Endothelial cell of umbilical vein (primary cell): ENCODE results near the gene KIF26B. TPM values are rescaled to one million over a fixed set of nuclear protein-coding genes. Genes with fewer than 3 reads are reported as not detected.

ENCODE experiments used
- BruUV-seq: library from RNA; stranded (reverse); fragments of 400-500 nt; replicated peaks from 2 replicates; lab custom pipeline; 2021; lab: Mats Ljungman, UMichigan
- CTCF ChIA-PET: fragments of 300-600, 350-600 bp; sonication (Branson Sonifier 250); formaldehyde crosslinking; loops from one replicate; lab custom pipeline; 2021; ENCODE audit warnings: antibody characterized with exemption, inconsistent platforms; lab: Charles Lee
- POLR2A ChIA-PET: fragments of 300-600, 350-600 bp; sonication (Branson Sonifier 250); formaldehyde crosslinking; loops from one replicate; lab custom pipeline; 2021; ENCODE audit warnings: antibody characterized with exemption, inconsistent platforms; lab: Charles Lee
- DNase-seq: peaks from one replicate; pipeline ENCODE4 v3.0.0-alpha.2; 2011; ENCODE audit warnings: low read depth, low spot score
- FAIRE-seq: peaks from 2 replicates; lab custom pipeline; 2011; peaks lifted over from hg19 to GRCh38; lab: Jason Lieb, UNC
- H2AFZ ChIP-seq: 2 replicates; pipeline ENCODE4 v1.6.0; 2012; ENCODE audit warnings: low read depth, low read length, control low read depth, inconsistent platforms
- H3K27ac ChIP-seq: 2 replicates; pipeline ENCODE4 v1.5.1; 2011; ENCODE audit warnings: low read depth, mild to moderate bottlenecking, control low read depth, low read length, moderate library complexity; ENCODE audit not compliant: insufficient read depth
- H3K27me3 ChIP-seq, 2 experiments: 2 replicates each; pipeline versions ENCODE4 v1.6.0 to v1.6.1; 2011; ENCODE audit warnings: low read length in 2 of 2, mixed read lengths in 1 of 2; ENCODE audit not compliant: control insufficient read depth in 2 of 2, insufficient read depth in 2 of 2
- H3K36me3 ChIP-seq, 2 experiments: 2 replicates in 1 of 2; 3 replicates in 1 of 2; pipeline ENCODE4 v1.5.1; 2011; ENCODE audit warnings: low read length in 2 of 2, mild to moderate bottlenecking in 1 of 2, moderate library complexity in 1 of 2; ENCODE audit not compliant: control insufficient read depth in 2 of 2, insufficient read depth in 2 of 2; ENCODE audit errors: extremely low read depth in 1 of 2
- H3K4me1 ChIP-seq: 3 replicates; pipeline ENCODE4 v1.5.1; 2011; ENCODE audit warnings: mild to moderate bottlenecking, low read length; ENCODE audit not compliant: control insufficient read depth, insufficient read depth; ENCODE audit errors: extremely low read depth
- H3K4me2 ChIP-seq: 2 replicates; pipeline ENCODE4 v1.6.1; 2011; ENCODE audit warnings: low read length, control low read depth, mixed read lengths; ENCODE audit not compliant: insufficient read depth
- H3K4me3 ChIP-seq, 3 experiments: fragments of 200-600 bp in 1 of 3; sonication (generic), shearing (Covaris generic) in 1 of 3; replicated peaks in 1 of 3; 2 replicates each; pipeline ENCODE4 v1.5.1; 2011 to 2016; ENCODE audit warnings: control low read depth in 3 of 3, low read length in 3 of 3, mild to moderate bottlenecking in 2 of 3, inconsistent platforms in 1 of 3, low read depth in 1 of 3, moderate library complexity in 1 of 3; ENCODE audit not compliant: insufficient read depth in 1 of 3
- H3K79me2 ChIP-seq: 2 replicates; pipeline ENCODE4 v1.6.0; 2012; ENCODE audit warnings: low read length, inconsistent platforms; ENCODE audit not compliant: control insufficient read depth, insufficient read depth
- H3K9ac ChIP-seq: replicated peaks from 2 replicates; pipeline ENCODE3; 2011; ENCODE audit warnings: low read length, control low read depth; ENCODE audit not compliant: insufficient read depth; ENCODE audit errors: extremely low read depth
- H3K9me1 ChIP-seq: replicated peaks from 3 replicates; pipeline ENCODE4 v1.6.0; 2011; ENCODE audit warnings: mild to moderate bottlenecking, low read length; ENCODE audit not compliant: control insufficient read depth, insufficient read depth; ENCODE audit errors: extremely low read depth
- H3K9me3 ChIP-seq: replicated peaks from 2 replicates; pipeline ENCODE4 v1.5.1; 2012; ENCODE audit warnings: low read length, inconsistent platforms; ENCODE audit not compliant: control insufficient read depth, insufficient read depth
- H4K20me1 ChIP-seq: replicated peaks from 2 replicates; pipeline ENCODE3; 2011; ENCODE audit warnings: mild to moderate bottlenecking, low read length; ENCODE audit not compliant: control insufficient read depth, insufficient read depth; ENCODE audit errors: extremely low read depth
- EZH2 ChIP-seq: IDR thresholded peaks from 2 replicates; pipeline ENCODE4 v1.6.1; 2012; ENCODE audit warnings: borderline replicate concordance, low read depth, mild to moderate bottlenecking, moderate library complexity, low read length, inconsistent platforms; ENCODE audit not compliant: severe bottlenecking
- FOS ChIP-seq: IDR thresholded peaks from 2 replicates; pipeline ENCODE4 v1.6.1; 2011; ENCODE audit warnings: mild to moderate bottlenecking, low read length, moderate library complexity, borderline replicate concordance; ENCODE audit not compliant: insufficient read depth
- GATA2 ChIP-seq: IDR thresholded peaks from 2 replicates; pipeline ENCODE4 v1.7.0; 2011; ENCODE audit warnings: low read depth, mild to moderate bottlenecking, moderate library complexity, mixed read lengths, low read length; ENCODE audit not compliant: insufficient read length, insufficient read depth
- JUN ChIP-seq: IDR thresholded peaks from 2 replicates; pipeline ENCODE4 v1.6.1; 2011; ENCODE audit warnings: borderline replicate concordance, low read depth; ENCODE audit not compliant: insufficient read length, insufficient read depth
- MAX ChIP-seq: IDR thresholded peaks from 2 replicates; pipeline ENCODE4 v1.6.1; 2011; ENCODE audit not compliant: insufficient read depth, insufficient read length
- MYC ChIP-seq: IDR thresholded peaks from one replicate; pipeline ENCODE4 v1.6.1; 2011; ENCODE audit warnings: mild to moderate bottlenecking, low read depth, low read length
- POLR2A ChIP-seq: IDR thresholded peaks from 2 replicates; pipeline ENCODE4 v1.6.1; 2012; ENCODE audit warnings: low read depth, mild to moderate bottlenecking, control low read depth, low read length
- POLR2AphosphoS5 ChIP-seq: IDR thresholded peaks from 2 replicates; pipeline ENCODE4 v1.6.1; 2012; ENCODE audit warnings: low read depth, mild to moderate bottlenecking, control low read depth, low read length, moderate library complexity; ENCODE audit not compliant: insufficient read depth
- dilution Hi-C: fragments of 300-500 bp; cut with MboI; formaldehyde crosslinking; loops from one replicate; pipeline ENCODE4 v1.15.0; 2019; ENCODE audit warnings: low sequenced_read_pairs; ENCODE audit not compliant: extremely low pct_ligation_motif_present
- intact Hi-C: fragments of 100-400 bp; cut with micrococcal nuclease; formaldehyde crosslinking; loops from one replicate; pipeline ENCODE4 v1.10.0; 2022
- polyA plus RNA-seq, 4 experiments: library from polyadenylated mRNA; depleted of rRNA in 3 of 4; stranded (reverse) in 3 of 4; unstranded in 1 of 4; fragments of >200 nt; gene quantifications; 2 replicates each; pipeline versions ENCODE4 v1.2.1 to v1.2.3, GENCODE V29; 2011 to 2012; ENCODE audit warnings: missing spikeins in 1 of 4
- total RNA-seq: library from RNA; stranded (reverse); gene quantifications from 2 replicates; pipeline ENCODE4 v1.2.3, GENCODE V29; 2021
- TF ChIP-seq, protein P1 (sequence below), 2 donors: IDR thresholded peaks; 1 replicate in 1 of 2; 2 replicates in 1 of 2; pipeline ENCODE4 v1.5.1; 2011; ENCODE audit warnings: low read length in 2 of 2, mild to moderate bottlenecking in 2 of 2, moderate library complexity in 2 of 2, control low read depth in 1 of 2, inconsistent platforms in 1 of 2, low read depth in 1 of 2; ENCODE audit not compliant: insufficient read depth in 1 of 2; ENCODE audit errors: extremely low read depth in 1 of 2

KIF26B gene
- total and polyA plus RNA-seq, 2 donors (not counting 3 experiments of a cell fraction or from before 2014, with no cell fraction given), result 0.04 to 0.49 TPM

GRCh38 chr1:245256528-245256927 lies 101.7 kb downstream of the KIF26B start:
- no peak overlapping the region for H3K4me2 ChIP-seq
- no peaks in the 10 kb centered on the region for H3K9me1 ChIP-seq
- no peaks in the 10 kb centered on the region for H3K36me3 ChIP-seq
- H3K27me3 ChIP-seq, result no peaks in the 10 kb centered on the region
- no peak for FAIRE-seq
- dilution Hi-C loops, result no loop called here
- no peaks in the 10 kb centered on the region for H3K9me3 ChIP-seq
- intact Hi-C loops, result no loop called here
- no TSS peak for BruUV-seq
- POLR2A ChIA-PET, result no interaction called here
- no peaks in the 10 kb centered on the region for H4K20me1 ChIP-seq
- no peaks in the 10 kb centered on the region for H3K4me1 ChIP-seq
- H3K27ac ChIP-seq, result no peak overlapping the region
- CTCF ChIA-PET, result no interaction called here
- H3K4me3 ChIP-seq, result no peak overlapping the region
- H3K9ac ChIP-seq, result no peak overlapping the region
- H3K79me2 ChIP-seq, result no peaks in the 10 kb centered on the region
- DNase-seq, result no peak
- TF ChIP-seq POLR2AphosphoS5 (no peak), MYC (no peak), EZH2 (no peak), POLR2A (no peak), JUN (no peak), MAX (no peak), GATA2 (no peak), FOS (no peak)
- TF ChIP-seq, protein P1, sequence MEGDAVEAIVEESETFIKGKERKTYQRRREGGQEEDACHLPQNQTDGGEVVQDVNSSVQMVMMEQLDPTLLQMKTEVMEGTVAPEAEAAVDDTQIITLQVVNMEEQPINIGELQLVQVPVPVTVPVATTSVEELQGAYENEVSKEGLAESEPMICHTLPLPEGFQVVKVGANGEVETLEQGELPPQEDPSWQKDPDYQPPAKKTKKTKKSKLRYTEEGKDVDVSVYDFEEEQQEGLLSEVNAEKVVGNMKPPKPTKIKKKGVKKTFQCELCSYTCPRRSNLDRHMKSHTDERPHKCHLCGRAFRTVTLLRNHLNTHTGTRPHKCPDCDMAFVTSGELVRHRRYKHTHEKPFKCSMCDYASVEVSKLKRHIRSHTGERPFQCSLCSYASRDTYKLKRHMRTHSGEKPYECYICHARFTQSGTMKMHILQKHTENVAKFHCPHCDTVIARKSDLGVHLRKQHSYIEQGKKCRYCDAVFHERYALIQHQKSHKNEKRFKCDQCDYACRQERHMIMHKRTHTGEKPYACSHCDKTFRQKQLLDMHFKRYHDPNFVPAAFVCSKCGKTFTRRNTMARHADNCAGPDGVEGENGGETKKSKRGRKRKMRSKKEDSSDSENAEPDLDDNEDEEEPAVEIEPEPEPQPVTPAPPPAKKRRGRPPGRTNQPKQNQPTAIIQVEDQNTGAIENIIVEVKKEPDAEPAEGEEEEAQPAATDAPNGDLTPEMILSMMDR (IDR thresholded peaks at IDR 0.05; ENCODE audit: extremely low read depth in 1 of 2, insufficient read depth in 1 of 2, low read depth in 1 of 2, low read length in 2 of 2), result no peak
- no peak overlapping the region for H2AFZ ChIP-seq
